Measurements from ENCODE around the gene DOK6. TPM values are rescaled to one million over a fixed set of nuclear protein-coding genes. Genes with fewer than 3 reads are reported as not detected.
"Not testable (repeated sequence)": the region's sequence is repeated elsewhere in the genome, so short reads cannot be mapped to it uniquely, and the experiment has no call there.

Gene DOK6
- total RNA-seq, 1 experiment from 2014 or later, result not detected

- DNase-seq (ENCODE audit: low read depth), result no peak
These were observed 222.3 kb downstream of the DOK6 start for GRCh38 chr18:69622961-69623360.

DNA sequence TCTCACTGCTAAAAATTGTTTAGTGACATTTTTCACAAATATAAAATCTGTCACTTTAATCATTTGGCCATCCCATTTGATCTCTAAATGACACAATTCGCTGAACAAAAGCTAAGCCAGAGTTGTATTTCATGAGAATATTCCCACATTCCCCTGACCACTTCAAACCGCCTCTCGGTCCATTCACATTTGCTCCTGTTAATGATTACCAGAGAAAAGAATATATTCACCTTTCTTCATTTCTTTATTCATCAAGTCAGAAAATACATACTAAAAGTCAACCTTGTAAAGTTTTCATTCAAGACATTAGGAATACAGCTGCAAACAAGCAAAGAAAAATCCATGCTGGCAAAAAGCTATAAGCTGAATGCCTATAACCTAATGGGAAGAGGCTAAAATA, 225.5 kb downstream of the DOK6 start:
- no peak for DNase-seq (ENCODE audit: low read depth)

DNA sequence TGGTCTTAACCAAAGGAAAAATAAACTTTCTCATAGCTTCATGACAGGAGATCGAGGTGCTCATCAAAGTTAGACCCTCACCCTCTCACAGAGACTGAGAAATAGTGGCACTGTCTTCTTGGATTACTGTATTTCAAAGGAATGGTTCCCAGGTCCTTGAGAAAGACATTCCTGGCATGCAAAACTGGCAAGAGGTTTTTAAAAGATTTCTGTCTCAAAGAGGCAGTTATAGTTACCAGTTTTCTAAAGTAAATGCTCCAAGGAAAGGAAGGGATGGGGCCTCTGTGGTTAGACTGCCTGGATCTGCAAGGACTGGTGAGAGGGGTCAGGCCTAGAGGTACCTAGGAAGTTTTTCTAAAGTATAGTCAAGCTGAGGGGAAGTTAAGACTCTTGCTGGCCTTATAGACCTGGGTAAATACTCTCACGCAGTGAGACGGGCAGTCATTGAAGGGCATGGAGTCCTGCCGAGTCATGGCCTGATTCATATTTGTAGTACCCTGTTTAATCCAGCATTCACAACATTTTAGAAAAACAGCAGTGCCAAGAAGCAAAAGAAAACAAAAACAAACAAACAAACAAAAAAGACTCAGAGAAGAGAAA, 226.1 kb downstream of the DOK6 start:
- DNase-seq (ENCODE audit: low read depth), result no peak

GRCh38 chr18:69628774-69629359, 228.2 kb downstream of the DOK6 start:
- DNase-seq (ENCODE audit: low read depth), result no peak

GRCh38 chr18:69631281-69631680, 230.6 kb downstream of the DOK6 start:
- DNase-seq (ENCODE audit: low read depth), result no peak

DNA sequence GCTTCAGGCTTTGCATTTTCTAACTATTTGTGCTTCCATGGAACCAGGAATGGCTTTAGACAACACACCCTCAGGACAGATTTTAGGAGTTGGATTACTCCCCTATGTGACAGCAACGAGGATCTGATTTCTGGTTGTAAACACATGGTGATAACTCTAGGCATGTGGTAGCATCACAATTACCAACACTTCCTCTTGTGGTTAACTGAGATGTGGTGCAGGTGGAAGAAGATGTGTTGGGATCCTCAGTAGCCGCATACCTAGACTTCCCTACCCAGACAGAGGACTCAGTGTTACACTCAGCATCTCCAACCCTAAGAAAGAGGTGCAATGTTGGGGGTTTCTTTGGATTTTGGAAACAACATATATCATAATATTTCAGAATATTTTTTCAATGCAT, 234.8 kb downstream of the DOK6 start:
- DNase-seq (ENCODE audit: low read depth), result no peak

GRCh38 chr18:69636529-69637301, 236.0 kb downstream of the DOK6 start:
- DNase-seq (ENCODE audit: low read depth), result no peak

- DNase-seq (ENCODE audit: low read depth), result no peak
These were observed 237.4 kb downstream of the DOK6 start for GRCh38 chr18:69638056-69638455.

GRCh38 chr18:69647702-69648101, 247.0 kb downstream of the DOK6 start:
- no peak for DNase-seq (ENCODE audit: low read depth)

DNA sequence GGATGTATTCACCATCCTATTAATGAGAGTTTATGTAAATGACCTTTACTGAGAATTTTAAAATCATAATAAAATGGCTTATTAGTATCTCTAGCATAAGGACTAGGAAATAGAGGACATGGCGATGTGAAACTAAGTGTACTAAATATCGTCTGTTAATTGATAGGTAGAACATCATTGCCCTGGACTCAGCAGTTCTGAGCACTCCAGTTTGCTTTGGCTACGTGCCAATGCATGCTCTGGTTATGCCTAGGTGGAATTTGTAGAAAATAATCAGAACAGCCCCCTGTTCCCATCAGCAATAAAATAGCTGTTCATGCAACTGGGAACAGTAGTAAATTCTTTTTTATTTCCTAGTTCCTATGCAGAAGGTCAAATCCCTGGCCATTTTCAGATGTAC, 247.8 kb downstream of the DOK6 start:
- DNase-seq (ENCODE audit: low read depth), result no peak

- DNase-seq (ENCODE audit: low read depth), result no peak
These were observed 249.0 kb downstream of the DOK6 start for GRCh38 chr18:69649684-69650083.

GRCh38 chr18:69651243-69651642, 250.6 kb downstream of the DOK6 start:
- DNase-seq (ENCODE audit: low read depth), result no peak

- no peak for DNase-seq (ENCODE audit: low read depth)
These were observed 255.1 kb downstream of the DOK6 start for GRCh38 chr18:69655816-69656215.

GRCh38 chr18:69658103-69658502, 257.4 kb downstream of the DOK6 start:
- DNase-seq (ENCODE audit: low read depth), result no peak

DNA sequence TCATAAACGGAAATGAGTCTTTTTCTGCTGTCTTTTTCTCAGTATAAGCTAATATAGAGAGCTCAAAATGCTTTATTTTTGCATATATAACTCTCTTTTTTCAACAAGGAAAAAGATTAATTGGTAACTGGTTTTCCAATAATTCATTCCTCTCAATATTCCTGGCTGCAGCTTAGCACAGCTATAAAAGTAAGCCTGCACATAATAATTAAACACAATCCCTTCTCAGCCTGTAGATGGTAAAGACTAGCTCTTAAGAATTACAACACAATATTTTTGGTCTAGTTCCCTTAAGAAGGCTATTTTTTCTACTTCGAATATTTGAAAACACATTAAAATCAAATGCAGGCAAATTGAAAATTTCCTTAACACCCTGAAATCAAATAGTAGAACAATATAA, 258.0 kb downstream of the DOK6 start:
- no peak for DNase-seq (ENCODE audit: low read depth)

DNA sequence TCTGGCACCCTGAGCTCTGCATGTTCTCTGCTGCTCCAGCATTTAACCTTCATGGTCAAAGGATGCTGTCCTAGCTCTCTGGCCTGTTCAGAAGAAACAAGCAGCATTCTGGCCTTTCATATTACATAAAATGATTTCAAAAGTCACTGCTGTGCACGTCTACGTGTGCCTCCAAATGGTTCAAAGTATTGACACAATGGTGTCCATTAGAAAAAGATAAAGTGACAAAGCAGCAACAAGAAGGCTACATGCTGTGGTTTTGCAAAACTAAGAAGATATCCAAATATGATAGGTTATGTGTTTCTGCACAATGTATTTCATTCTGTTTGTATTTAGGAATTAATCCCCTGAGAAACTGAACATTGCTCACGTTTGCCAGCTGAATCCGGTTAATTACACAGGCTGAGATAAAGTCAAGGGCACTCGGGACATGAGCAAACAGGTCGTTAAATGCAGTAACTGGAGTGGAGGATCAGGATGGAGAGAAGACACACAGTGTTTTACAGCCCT, 258.5 kb downstream of the DOK6 start:
- no peak for DNase-seq (ENCODE audit: low read depth)

DNA sequence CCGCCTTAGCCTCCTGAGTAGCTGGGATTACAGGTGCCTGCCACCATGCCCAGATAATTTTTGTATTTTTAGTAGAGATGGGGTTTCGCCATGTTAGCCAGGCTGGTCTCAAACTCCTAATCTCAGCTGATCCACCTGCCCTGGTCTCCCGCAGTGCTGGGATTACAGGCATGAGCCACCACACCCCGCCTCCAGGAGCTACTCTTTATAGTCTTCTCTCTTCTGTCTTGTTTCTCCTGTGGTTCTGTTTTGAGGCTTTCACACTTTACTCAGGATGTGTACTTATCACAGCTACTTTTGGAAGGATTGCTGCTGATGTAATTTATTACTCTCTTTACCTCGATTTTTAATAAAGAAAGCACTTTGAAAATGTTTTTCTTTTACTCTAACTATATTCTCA, 261.4 kb downstream of the DOK6 start:
- DNase-seq (ENCODE audit: low read depth), result not testable (repeated sequence)

- DNase-seq (ENCODE audit: low read depth), result no peak
These were observed 263.7 kb downstream of the DOK6 start for GRCh38 chr18:69664399-69664798.

DNA sequence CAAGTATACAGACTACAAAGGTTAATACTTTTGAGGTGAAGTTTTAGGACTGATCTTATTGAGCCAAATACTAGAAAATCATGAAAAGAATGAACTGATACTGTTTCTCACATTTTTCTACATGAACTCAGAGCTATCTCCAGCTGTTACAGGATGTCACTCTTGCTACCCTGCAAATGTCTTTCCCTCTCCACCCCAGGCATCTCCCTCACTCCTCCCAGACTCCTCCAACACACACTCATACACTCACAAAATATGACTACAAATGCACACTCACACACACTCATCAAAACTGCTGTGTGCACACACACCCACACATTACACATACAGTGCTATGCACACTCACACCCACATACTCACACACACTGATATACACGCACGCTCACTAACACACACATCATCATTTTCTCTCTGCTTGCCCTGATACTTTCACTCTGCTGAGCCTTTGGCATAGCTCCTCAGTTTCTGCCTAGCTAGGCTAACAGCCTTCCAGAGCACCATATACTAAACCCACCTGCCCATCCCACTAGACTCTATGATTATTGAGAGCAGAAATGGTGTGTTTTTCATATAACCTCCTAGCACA, 273.7 kb downstream of the DOK6 start:
- no peak for DNase-seq (ENCODE audit: low read depth)

- DNase-seq (ENCODE audit: low read depth), result no peak
These were observed 274.3 kb downstream of the DOK6 start for GRCh38 chr18:69674966-69675365.

DNA sequence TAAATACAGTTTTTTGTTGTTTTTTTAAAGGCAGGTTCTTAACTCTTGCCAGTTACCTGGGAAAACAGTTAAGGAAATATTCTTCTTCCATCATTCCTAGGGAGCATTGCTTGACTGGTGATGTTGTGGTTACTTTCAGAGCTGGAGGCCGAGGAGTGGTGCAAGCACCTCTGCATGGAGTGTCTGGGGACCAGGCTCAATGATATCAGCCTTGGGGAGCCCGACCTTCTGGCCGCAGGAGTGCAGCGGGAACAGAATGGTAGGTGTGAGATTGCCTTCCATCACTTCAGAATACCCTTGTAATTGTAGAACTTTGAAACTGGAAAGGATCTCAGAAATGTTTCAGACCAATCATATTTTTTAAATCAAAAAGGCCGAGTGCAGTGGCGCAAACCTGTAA, 276.9 kb downstream of the DOK6 start:
- no peak for DNase-seq (ENCODE audit: low read depth)

DNA sequence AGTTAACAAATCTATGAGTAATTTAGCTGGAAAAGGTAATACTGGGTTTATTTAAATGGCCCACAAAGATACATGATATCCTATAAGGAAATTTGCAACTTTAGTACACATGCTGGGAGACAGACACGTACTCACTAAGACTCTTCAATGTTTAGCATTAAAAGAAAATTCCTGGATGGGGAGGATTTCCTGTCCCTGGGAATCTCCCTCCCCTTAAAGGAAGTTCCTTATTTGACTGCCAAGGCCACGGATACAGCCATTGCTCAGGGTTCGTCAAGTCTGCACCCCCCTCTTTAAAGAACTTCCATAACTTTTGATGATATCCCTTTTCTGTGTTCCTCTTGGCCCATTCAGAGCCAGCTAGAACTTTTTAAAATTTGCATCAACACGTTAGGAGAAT, 279.4 kb downstream of the DOK6 start:
- DNase-seq (ENCODE audit: low read depth), result no peak

GRCh38 chr18:69683176-69683575, 282.5 kb downstream of the DOK6 start:
- DNase-seq (ENCODE audit: low read depth), result no peak

Measured in RPMI7951 (cell line).